Activated CD4-positive, alpha-beta T cell treated with anti-CD3 and anti-CD28 coated beads, Interleukin-2, amount 50 U/mL, for 48 hours (primary cell): ENCODE results near the gene P2RY11.

Source experiments
- DNase-seq, 2 experiments: peaks; one replicate each; pipeline ENCODE4 v3.0.0-alpha.2; 2020

The P2RY11 gene

GRCh38 chr19:10141973-10142372 lies 30.5 kb downstream of the P2RY11 start:
- DNase-seq = no peak

- DNase-seq = peak in 1 of 2 experiments; percentile 18
These were observed 31.3 kb downstream of the P2RY11 start for GRCh38 chr19:10142701-10143375.

GRCh38 chr19:10143681-10144080 lies 32.2 kb downstream of the P2RY11 start:
- no peak for DNase-seq

- DNase-seq = no peak
These were observed 32.9 kb downstream of the P2RY11 start for GRCh38 chr19:10144361-10144760.

GRCh38 chr19:10145031-10145430 lies 33.5 kb downstream of the P2RY11 start:
- DNase-seq = no peak

- DNase-seq = no peak
These were observed 34.6 kb downstream of the P2RY11 start for GRCh38 chr19:10146142-10146541.

GRCh38 chr19:10149427-10149826 lies 37.9 kb downstream of the P2RY11 start:
- DNase-seq = no peak

- no peak for DNase-seq
These were observed 40.0 kb downstream of the P2RY11 start for GRCh38 chr19:10151521-10151920.

GRCh38 chr19:10152100-10152499 lies 40.6 kb downstream of the P2RY11 start:
- no peak for DNase-seq

GRCh38 chr19:10155839-10156238 lies 44.3 kb downstream of the P2RY11 start:
- DNase-seq = no peak

GRCh38 chr19:10158071-10158470 lies 46.6 kb downstream of the P2RY11 start:
- no peak for DNase-seq

- DNase-seq = no peak
These were observed 47.0 kb downstream of the P2RY11 start for GRCh38 chr19:10158485-10158884.

GRCh38 chr19:10159610-10160009 lies 48.1 kb downstream of the P2RY11 start:
- no peak for DNase-seq

GRCh38 chr19:10163536-10163935 lies 52.0 kb downstream of the P2RY11 start:
- no peak for DNase-seq
